Measurements from ENCODE around the gene UBAP1L.

Gene UBAP1L

DNA sequence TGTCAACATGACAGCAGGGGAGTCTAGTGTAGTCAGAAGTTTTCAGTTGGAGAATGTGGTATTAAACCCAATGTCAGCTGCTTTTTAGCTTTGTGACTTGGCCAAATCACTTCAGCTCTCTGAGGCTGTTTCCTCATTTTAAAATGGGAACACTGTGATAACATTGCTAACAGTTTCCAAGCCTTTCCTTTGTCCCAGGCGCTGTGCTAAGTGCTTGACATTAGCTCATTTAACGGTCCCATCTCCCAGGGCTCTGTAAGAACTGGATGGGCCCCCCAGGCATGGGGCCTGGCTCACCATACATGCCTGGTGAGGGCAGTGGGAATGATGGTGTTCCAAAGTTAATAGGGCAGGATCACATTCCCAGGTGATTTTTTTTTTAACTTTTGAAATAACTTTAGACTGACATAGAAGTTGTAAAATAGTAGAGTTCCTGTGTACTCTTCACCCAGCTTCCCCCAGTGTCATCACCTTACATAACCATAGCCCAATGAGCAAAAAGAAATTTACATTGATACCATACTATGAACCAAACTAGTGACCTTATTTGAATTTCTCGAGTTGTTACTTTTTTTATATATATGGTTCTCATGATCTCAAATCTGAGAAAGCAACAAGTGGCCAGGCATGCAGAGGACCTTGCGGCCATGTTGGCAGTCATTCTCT lies 54.9 kb downstream of the UBAP1L start:
- Histone ChIP-seq H3K27me3 (ENCODE audit: control insufficient read depth in 1 of 2, insufficient read depth in 2 of 2, low read length in 2 of 2) (no peaks in the 10 kb centered on the region), H3K36me3 (ENCODE audit: insufficient read depth, low read length) (peaks cover 55% of the 10 kb centered on the region), H3K4me3 (ENCODE audit: low read depth in 1 of 2, low read length in 2 of 2) (no peak overlapping the region), H3K4me1 (ENCODE audit: insufficient read depth, low read length) (peaks cover 22% of the 10 kb centered on the region), H3K27ac (ENCODE audit: low read depth, low read length) (no peak overlapping the region), H3K9ac (ENCODE audit: low read length) (no peak overlapping the region), H3K9me3 (ENCODE audit: low read length) (no peaks in the 10 kb centered on the region)

DNA sequence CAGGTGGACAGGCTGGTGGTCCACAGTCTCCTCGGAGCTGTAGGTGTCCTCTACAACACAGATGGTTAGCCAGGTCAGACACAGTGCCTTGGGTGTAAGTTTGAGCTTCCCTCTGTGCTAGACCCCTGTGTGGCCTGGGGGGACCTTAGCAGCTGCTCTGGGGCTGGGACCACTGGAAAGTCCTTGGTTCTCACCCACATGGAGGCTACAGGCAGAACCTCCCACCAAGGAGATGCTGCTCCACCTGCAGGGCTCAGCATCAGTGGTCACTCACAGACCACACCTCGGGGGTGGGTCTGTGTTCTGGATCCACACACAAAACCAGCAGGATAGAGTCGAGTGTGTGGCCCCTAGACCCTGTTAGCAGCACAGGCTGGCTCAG lies 55.6 kb downstream of the UBAP1L start:
- H3K4me3 ChIP-seq (ENCODE audit: low read depth in 1 of 2, low read length in 2 of 2) = no peak overlapping the region
- peaks cover 22% of the 10 kb centered on the region for H3K4me1 ChIP-seq (ENCODE audit: insufficient read depth, low read length)
- no peaks in the 10 kb centered on the region for H3K9me3 ChIP-seq (ENCODE audit: low read length)
- no peak overlapping the region for H3K9ac ChIP-seq (ENCODE audit: low read length)
- peaks cover 59% of the 10 kb centered on the region for H3K36me3 ChIP-seq (ENCODE audit: insufficient read depth, low read length)
- no peaks in the 10 kb centered on the region for H3K27me3 ChIP-seq (ENCODE audit: control insufficient read depth in 1 of 2, insufficient read depth in 2 of 2, low read length in 2 of 2)
- H3K27ac ChIP-seq (ENCODE audit: low read depth, low read length) = no peak overlapping the region

GRCh38 chr15:65058394-65059368 lies 56.3 kb downstream of the UBAP1L start:
- H3K27ac ChIP-seq (ENCODE audit: low read depth, low read length) = no peak overlapping the region
- H3K9ac ChIP-seq (ENCODE audit: low read length) = no peak overlapping the region
- H3K4me1 ChIP-seq (ENCODE audit: insufficient read depth, low read length) = peaks cover 24% of the 10 kb centered on the region
- no peak overlapping the region for H3K4me3 ChIP-seq (ENCODE audit: low read depth in 1 of 2, low read length in 2 of 2)
- H3K27me3 ChIP-seq (ENCODE audit: control insufficient read depth in 1 of 2, insufficient read depth in 2 of 2, low read length in 2 of 2) = no peaks in the 10 kb centered on the region
- H3K36me3 ChIP-seq (ENCODE audit: insufficient read depth, low read length) = peaks cover 57% of the 10 kb centered on the region
- no peaks in the 10 kb centered on the region for H3K9me3 ChIP-seq (ENCODE audit: low read length)

DNA sequence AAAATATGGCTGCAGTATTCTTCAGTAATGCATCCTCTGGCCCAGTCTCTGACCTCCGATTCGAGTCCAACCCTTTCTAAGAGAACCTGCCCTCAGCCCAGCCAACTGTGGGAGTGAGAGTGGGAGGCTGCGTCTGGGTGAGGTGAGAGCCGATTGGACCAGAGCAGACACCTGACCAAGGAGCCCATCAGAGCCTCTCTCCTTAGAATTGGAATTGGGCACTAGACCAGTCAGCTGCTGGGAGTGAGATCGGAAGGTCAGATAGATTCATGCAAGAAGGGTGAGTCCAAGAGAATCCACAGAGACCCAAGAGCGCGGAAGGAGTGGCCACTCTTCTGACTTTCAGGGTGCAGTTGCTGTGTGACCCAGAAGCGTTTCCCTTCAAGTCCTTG lies 57.5 kb downstream of the UBAP1L start:
- no peak overlapping the region for H3K27ac ChIP-seq (ENCODE audit: low read depth, low read length)

GRCh38 chr15:65056868-65057548 lies 58.0 kb downstream of the UBAP1L start:
- Histone ChIP-seq H3K27me3 (ENCODE audit: control insufficient read depth in 1 of 2, insufficient read depth in 2 of 2, low read length in 2 of 2) (no peaks in the 10 kb centered on the region), H3K36me3 (ENCODE audit: insufficient read depth, low read length) (peaks cover 52% of the 10 kb centered on the region), H3K9me3 (ENCODE audit: low read length) (no peaks in the 10 kb centered on the region), H3K27ac (ENCODE audit: low read depth, low read length) (no peak overlapping the region), H3K4me1 (ENCODE audit: insufficient read depth, low read length) (peaks cover 24% of the 10 kb centered on the region), H3K9ac (ENCODE audit: low read length) (no peak overlapping the region), H3K4me3 (ENCODE audit: low read depth in 1 of 2, low read length in 2 of 2) (no peak overlapping the region)

More for the DNA sequence above, 57.5 kb downstream of the UBAP1L start:
- no peaks in the 10 kb centered on the region for H3K27me3 ChIP-seq (ENCODE audit: control insufficient read depth in 1 of 2, insufficient read depth in 2 of 2, low read length in 2 of 2)
- no peaks in the 10 kb centered on the region for H3K9me3 ChIP-seq (ENCODE audit: low read length)
- H3K4me1 ChIP-seq (ENCODE audit: insufficient read depth, low read length) = peaks cover 24% of the 10 kb centered on the region
- no peak overlapping the region for H3K4me3 ChIP-seq (ENCODE audit: low read depth in 1 of 2, low read length in 2 of 2)
- peaks cover 52% of the 10 kb centered on the region for H3K36me3 ChIP-seq (ENCODE audit: insufficient read depth, low read length)
- no peak overlapping the region for H3K9ac ChIP-seq (ENCODE audit: low read length)

GRCh38 chr15:65056106-65056505 lies 58.9 kb downstream of the UBAP1L start:
- Histone ChIP-seq H3K36me3 (ENCODE audit: insufficient read depth, low read length) (peaks cover 55% of the 10 kb centered on the region), H3K4me1 (ENCODE audit: insufficient read depth, low read length) (peaks cover 20% of the 10 kb centered on the region), H3K9ac (ENCODE audit: low read length) (no peak overlapping the region), H3K4me3 (ENCODE audit: low read depth in 1 of 2, low read length in 2 of 2) (no peak overlapping the region), H3K27ac (ENCODE audit: low read depth, low read length) (no peak overlapping the region), H3K9me3 (ENCODE audit: low read length) (no peaks in the 10 kb centered on the region), H3K27me3 (ENCODE audit: control insufficient read depth in 1 of 2, insufficient read depth in 2 of 2, low read length in 2 of 2) (no peaks in the 10 kb centered on the region)

DNA sequence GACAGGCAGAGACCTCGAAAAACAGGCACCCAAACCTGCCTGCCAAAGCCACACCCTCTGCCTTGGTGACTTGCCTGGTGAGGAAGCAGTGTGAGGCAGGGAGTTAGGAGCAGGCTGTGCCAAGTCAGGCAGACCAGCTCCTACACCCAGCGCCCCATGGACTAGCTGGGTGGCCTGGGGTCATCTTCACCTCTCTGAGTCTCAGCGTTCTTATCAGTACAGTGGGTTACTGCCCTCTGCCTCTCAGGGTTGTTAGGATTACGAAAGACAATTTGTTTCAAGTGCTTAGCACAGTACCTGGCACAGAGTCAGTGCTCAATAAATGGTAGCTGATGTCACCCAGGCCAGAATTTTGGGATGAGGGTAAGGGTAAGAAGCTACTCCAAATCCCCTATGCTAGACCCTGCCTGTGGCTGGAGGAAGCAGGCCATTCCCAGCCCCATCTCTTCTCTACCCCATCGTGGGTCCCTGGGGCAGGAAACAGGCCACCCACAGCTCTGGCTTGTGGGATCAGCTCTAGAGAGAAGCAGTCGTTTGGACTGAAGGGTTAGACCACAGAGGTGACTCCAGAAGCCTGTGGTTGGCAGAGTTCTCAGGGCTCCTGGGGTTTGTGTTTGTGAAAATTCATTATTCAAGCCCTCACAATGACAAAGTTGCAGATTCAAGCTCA lies 59.7 kb downstream of the UBAP1L start:
- peaks cover 55% of the 10 kb centered on the region for H3K36me3 ChIP-seq (ENCODE audit: insufficient read depth, low read length)
- no peak overlapping the region for H3K27ac ChIP-seq (ENCODE audit: low read depth, low read length)
- H3K9me3 ChIP-seq (ENCODE audit: low read length) = no peaks in the 10 kb centered on the region
- H3K4me1 ChIP-seq (ENCODE audit: insufficient read depth, low read length) = peaks cover 13% of the 10 kb centered on the region
- H3K9ac ChIP-seq (ENCODE audit: low read length) = no peak overlapping the region
- no peaks in the 10 kb centered on the region for H3K27me3 ChIP-seq (ENCODE audit: control insufficient read depth in 1 of 2, insufficient read depth in 2 of 2, low read length in 2 of 2)
- H3K4me3 ChIP-seq (ENCODE audit: low read depth in 1 of 2, low read length in 2 of 2) = no peak overlapping the region

- H3K4me3 ChIP-seq (ENCODE audit: low read depth in 1 of 2, low read length in 2 of 2) = no peak overlapping the region
- peaks cover 55% of the 10 kb centered on the region for H3K36me3 ChIP-seq (ENCODE audit: insufficient read depth, low read length)
- no peaks in the 10 kb centered on the region for H3K27me3 ChIP-seq (ENCODE audit: control insufficient read depth in 1 of 2, insufficient read depth in 2 of 2, low read length in 2 of 2)
- peaks cover 14% of the 10 kb centered on the region for H3K4me1 ChIP-seq (ENCODE audit: insufficient read depth, low read length)
- H3K9me3 ChIP-seq (ENCODE audit: low read length) = no peaks in the 10 kb centered on the region
- no peak overlapping the region for H3K9ac ChIP-seq (ENCODE audit: low read length)
- H3K27ac ChIP-seq (ENCODE audit: low read depth, low read length) = no peak overlapping the region
Observed at GRCh38 chr15:65054333-65055200, 60.4 kb downstream of the UBAP1L start.

GRCh38 chr15:65052956-65053355 lies 62.0 kb downstream of the UBAP1L start:
- peaks cover 40% of the 10 kb centered on the region for H3K36me3 ChIP-seq (ENCODE audit: insufficient read depth, low read length)
- no peak overlapping the region for H3K4me3 ChIP-seq (ENCODE audit: low read depth in 1 of 2, low read length in 2 of 2)
- H3K9me3 ChIP-seq (ENCODE audit: low read length) = no peaks in the 10 kb centered on the region
- no peaks in the 10 kb centered on the region for H3K27me3 ChIP-seq (ENCODE audit: control insufficient read depth in 1 of 2, insufficient read depth in 2 of 2, low read length in 2 of 2)
- H3K9ac ChIP-seq (ENCODE audit: low read length) = no peak overlapping the region
- H3K4me1 ChIP-seq (ENCODE audit: insufficient read depth, low read length) = peaks cover 16% of the 10 kb centered on the region
- no peak overlapping the region for H3K27ac ChIP-seq (ENCODE audit: low read depth, low read length)

- Histone ChIP-seq H3K9me3 (ENCODE audit: low read length) (no peaks in the 10 kb centered on the region), H3K9ac (ENCODE audit: low read length) (no peak overlapping the region), H3K4me1 (ENCODE audit: insufficient read depth, low read length) (peaks cover 16% of the 10 kb centered on the region), H3K4me3 (ENCODE audit: low read depth in 1 of 2, low read length in 2 of 2) (no peak overlapping the region), H3K27ac (ENCODE audit: low read depth, low read length) (no peak overlapping the region), H3K36me3 (ENCODE audit: insufficient read depth, low read length) (peaks cover 28% of the 10 kb centered on the region), H3K27me3 (ENCODE audit: control insufficient read depth in 1 of 2, insufficient read depth in 2 of 2, low read length in 2 of 2) (no peaks in the 10 kb centered on the region)
Observed at GRCh38 chr15:65051266-65051665, 63.7 kb downstream of the UBAP1L start.

Measured in muscle layer of colon (tissue), 2 donors.